ENCODE results near the gene EIF3F. TPM values are rescaled to one million over a fixed set of nuclear protein-coding genes. Genes with fewer than 3 reads are reported as not detected.
A peak's percentile ranks its signal among the peaks of the same experiment; 100 is the strongest.

EIF3F gene
- total RNA-seq, 1 experiment from 2014 or later: 1,056 TPM

DNA sequence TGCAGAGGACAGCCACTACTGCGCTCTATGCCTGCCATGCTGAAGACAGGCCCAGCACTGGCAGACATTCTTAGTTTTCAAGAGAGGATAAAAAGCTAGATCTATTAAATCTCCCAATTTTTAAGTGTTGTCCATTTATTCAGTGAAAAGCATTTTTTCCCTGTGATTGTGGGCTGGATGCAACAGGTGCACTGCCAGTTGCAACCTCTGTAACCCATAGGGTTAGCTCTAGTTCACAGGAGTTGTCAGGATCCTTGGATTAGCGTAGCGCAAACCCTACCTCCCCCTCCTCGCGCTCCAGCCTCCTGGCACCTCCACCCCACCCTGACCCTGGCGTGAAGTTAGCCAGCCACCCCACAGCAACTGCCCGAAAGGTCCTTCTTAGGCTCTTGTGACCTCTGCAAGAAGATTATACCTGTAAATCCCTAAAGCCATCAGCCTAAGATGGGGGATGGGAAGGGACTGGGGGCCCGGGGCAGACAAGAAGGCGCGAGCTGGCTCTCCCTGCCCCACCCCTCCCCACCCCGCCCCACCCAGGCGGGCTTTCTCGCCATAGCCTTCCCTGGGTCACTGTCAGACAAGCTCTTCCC, 30.9 kb downstream of the EIF3F start:
- in situ Hi-C loops (cut with HindIII; ENCODE audit: low sequenced_read_pairs): no loop called here
- DNase-seq (ENCODE audit: low spot score): no peak

DNA sequence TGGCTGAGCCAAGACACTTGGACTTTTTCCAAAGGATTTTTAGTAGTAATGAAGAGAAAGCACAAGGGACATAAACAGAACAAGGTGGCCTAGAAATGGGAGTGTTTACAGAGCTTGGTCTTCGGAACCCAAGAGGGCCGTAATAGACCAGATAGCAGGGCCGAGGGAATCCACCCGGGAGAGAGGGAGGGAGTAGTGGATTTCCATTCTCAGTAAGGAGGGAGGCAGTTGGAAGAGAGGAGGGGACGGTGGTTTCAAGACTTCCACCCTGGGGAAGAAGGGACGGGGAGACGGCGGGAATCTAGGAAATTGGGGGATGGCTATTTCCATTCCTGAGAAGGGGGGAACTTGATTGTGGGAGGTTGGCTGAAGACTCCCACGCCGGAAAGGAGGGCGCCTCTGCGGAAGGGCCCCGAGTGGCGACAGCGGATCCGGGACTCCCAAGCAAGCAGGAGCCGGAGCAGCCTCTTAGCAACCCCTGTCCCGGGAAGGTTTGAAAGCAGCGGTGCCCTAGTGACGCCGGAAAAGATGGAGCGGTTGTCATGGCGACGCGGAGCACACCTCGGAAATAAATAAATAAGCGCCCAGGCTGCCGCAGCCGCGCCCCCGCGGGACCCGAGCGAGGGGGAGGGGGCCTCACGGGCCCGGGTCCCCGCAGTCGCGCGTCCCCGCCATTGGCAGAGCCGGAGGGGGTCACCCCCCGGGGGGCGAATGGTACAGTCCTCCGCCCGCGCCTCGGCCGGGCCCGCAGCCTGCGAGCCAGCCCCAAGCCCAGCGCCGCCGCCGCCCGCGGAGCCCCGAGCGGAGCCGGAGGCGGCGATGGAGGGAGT, 31.6 kb downstream of the EIF3F start:
- in situ Hi-C loops (cut with HindIII; ENCODE audit: low sequenced_read_pairs): no loop called here
- DNase-seq (ENCODE audit: low spot score): peak; percentile 75

DNA sequence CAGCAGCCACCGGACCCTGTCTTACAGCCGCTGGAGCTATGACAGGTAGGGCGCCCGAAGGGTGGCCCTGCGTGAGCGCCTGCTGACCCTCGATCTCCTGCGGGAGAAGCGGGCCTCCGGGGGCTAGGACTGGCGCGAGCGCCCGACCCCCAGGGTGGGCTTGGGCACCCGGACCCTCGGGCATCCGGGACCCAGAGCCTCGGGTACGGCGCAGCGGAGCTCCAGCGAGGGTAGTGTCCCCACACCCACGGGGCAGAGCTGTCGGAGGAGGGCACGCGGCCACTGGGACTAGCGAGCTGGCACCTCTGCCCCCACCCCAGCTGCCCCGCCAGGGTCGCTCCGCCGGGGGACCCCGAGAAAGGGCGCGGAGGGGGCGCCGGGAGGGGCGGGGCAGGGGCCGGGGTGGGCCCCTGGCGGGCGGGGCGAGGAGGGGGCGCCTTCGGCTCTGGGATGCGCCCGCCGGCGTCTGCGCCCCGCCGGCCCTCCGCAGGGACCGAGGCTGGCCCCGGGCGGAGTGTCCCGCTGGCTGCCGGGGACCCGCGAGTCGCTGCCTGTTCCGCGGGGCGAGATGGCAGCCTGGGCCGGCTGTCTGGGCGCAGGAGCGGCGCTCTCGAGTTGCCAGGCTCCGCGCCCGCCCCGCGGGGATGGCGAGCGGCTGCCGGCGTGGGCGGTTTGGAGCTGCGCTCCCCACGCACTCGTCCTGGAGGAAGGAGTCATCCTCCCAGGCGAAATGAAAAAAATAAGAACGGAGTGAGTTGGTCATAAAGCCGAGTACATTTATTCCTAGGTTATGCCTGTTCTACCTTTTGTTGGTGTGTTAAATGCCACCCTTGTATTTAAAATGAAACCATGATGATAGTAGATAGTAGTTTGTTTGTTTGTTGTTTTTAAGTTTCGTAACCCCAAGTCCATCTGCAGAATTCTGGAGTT, 32.4 kb downstream of the EIF3F start:
- DNase-seq (ENCODE audit: low spot score): peak; percentile 19
- in situ Hi-C loops (cut with HindIII; ENCODE audit: low sequenced_read_pairs): no loop called here

DNA sequence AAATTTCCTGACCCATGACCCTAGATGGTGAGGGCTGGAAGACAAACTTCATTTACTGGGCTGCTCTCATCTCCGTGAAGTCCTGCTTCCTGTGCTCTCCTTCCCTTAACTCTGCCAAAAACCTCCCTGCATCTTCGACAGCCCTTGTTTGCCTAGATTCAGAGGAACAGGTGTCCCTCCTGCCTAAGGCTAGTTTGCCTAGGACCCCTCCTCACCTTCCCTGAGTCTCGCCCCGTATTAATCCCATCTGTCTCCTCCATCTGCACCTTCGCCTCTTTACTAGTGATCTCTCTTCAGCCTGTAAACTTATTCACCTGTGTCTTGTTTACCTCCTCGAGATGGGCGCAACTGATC, 33.1 kb downstream of the EIF3F start:
- no peak for DNase-seq (ENCODE audit: low spot score)
- in situ Hi-C loops (cut with HindIII; ENCODE audit: low sequenced_read_pairs): no loop called here

DNA sequence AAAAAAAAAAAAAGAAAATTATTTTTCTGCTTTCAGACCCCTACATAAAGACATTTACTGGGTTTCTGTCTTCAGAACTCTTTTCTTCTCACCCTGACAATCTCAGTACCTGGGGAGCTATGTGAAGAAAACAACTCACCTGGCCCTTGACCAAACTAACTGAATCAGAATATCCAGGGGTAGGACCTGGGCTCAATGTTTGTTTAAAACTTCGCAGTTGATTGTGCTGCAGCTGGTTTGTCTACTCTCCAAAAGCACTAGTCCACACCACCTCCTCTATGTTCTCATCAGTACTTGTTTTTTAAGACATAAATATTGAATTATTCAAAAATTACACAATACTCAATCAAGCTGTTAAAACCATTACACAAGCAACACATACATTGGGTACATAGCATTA, 34.8 kb downstream of the EIF3F start:
- DNase-seq (ENCODE audit: low spot score): no peak
- in situ Hi-C loops (cut with HindIII; ENCODE audit: low sequenced_read_pairs): no loop called here

DNA sequence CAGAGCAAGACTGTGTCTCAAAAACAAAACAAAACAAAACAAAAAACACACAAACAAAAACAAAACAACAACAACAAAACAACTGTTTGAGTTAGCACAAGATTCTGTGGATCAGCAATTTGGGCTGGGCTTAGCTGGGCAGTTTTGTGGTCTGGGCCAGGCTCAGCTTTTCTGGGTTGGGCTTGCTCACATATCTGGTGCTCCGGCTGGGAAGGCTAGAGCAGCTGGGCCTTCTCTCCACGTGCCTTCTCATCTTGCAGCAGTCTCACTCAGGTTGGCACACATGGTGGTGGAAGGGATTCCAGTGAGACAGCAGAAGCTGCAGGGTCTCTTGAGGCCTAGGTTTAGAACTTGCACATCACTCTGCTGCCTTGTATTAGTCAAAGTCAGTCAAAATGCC, 35.7 kb downstream of the EIF3F start:
- in situ Hi-C loops (cut with HindIII; ENCODE audit: low sequenced_read_pairs): no loop called here
- DNase-seq (ENCODE audit: low spot score): no peak

DNA sequence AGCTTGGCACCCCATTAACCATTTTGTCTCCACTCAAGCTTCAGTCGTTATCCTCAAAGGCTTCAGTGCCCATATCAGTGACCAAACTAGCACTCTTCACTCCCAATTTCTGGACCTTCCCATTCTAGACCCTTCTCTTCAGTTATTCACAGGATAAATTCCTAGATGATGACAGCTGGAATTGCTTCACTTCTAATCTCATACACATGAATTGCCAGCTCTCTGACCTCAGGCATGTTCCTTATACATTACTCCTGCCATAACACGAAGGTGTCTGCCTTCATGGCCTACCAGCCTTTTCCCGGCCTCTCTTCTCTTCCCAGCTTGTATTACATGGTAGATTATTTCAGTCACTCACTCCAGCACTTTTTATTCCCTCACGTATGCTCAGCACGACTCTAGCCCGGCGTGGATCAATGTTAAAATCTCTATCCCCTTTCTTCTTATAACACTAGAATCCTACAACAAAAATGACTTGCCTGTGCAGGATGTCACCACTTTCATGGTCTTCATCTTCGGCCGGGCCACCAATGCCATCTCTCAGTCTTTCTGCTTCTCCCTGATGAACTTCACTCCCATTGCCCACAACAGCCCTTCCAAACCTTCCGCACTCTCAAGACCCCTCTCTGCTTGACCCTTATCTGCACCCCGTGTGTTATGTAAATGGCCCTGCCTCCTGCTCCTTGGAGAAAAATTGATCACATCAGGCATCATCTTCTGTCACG, 36.9 kb downstream of the EIF3F start:
- in situ Hi-C loops (cut with HindIII; ENCODE audit: low sequenced_read_pairs): no loop called here
- DNase-seq (ENCODE audit: low spot score): no peak

DNA sequence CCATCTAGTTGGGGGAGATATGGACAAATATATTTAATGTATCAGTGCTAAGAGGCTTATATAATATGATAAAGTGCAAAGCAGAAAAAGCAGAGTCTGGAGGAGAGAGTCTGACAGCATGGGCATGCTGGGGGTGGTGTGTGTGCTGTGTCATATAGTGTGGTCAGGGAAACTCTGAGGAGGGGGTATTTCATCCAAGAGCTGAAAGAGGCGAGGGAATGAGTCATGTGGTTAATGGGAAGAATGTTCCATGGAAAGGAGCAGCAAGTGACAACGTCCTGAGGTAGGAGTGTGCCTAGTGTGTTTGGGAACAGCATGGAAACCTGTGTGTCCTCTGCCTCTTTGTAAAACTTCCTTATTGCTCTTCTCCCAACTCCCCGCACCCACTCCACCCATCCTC, 38.0 kb downstream of the EIF3F start:
- in situ Hi-C loops (cut with HindIII; ENCODE audit: low sequenced_read_pairs): no loop called here
- DNase-seq (ENCODE audit: low spot score): no peak

DNA sequence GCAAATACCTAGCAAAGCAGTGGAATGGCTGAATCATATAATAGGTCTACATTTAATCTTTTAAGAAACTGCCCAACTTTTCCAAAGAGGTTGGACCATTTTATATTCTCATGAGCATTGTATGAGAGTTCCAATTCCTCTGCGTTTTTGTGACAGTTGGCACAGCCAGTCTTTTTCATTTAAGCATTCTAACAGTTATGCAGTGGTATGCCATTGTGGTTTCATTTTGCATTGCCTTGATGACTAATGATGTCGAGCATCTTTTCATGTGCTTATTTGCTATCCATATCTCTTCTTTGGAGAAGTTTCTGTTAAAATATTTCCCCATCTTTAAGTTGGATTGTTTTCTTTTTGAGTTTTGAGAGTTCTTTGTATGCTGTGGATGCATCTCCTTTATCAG, 38.7 kb downstream of the EIF3F start:
- in situ Hi-C loops (cut with HindIII; ENCODE audit: low sequenced_read_pairs): no loop called here
- no peak for DNase-seq (ENCODE audit: low spot score)

DNA sequence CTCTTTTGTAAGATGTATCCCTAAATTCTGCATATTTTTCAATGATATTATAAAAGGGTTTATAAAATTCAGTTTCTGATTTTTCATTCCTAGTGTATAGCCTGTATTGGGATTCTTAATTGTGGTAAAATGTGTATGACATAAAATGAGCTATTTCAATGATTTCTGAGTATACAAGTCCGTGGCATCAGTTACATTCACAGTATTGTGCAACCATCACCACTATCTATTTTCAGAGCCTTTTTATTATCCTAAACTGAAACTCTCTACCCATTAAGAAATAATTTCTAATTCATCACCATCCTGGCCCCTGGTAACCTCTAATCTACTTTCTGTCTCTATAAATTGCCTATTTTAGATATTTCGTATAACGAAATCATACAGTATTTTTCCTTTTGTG, 39.8 kb downstream of the EIF3F start:
- in situ Hi-C loops (cut with HindIII; ENCODE audit: low sequenced_read_pairs): no loop called here
- no peak for DNase-seq (ENCODE audit: low spot score)

DNA sequence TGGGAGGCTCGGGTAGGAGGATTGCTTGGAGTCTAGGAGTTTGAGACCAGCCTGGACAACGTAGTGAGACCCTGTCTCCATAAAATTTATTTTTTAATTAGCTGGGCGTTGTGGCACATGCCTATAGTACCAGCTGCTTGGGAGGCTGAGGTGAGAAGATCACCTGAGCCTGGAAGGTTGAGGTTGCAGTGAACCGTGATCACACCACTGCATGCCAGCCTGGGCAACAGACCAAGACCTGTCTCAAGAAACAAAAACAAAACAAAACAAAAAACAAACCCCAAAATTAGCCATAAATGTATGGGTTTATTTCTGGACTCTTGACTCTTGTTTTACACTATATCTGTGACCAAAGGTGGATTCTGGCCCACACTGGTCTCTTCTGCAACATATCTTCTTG, 41.6 kb downstream of the EIF3F start:
- in situ Hi-C loops (cut with HindIII; ENCODE audit: low sequenced_read_pairs): no loop called here

DNA sequence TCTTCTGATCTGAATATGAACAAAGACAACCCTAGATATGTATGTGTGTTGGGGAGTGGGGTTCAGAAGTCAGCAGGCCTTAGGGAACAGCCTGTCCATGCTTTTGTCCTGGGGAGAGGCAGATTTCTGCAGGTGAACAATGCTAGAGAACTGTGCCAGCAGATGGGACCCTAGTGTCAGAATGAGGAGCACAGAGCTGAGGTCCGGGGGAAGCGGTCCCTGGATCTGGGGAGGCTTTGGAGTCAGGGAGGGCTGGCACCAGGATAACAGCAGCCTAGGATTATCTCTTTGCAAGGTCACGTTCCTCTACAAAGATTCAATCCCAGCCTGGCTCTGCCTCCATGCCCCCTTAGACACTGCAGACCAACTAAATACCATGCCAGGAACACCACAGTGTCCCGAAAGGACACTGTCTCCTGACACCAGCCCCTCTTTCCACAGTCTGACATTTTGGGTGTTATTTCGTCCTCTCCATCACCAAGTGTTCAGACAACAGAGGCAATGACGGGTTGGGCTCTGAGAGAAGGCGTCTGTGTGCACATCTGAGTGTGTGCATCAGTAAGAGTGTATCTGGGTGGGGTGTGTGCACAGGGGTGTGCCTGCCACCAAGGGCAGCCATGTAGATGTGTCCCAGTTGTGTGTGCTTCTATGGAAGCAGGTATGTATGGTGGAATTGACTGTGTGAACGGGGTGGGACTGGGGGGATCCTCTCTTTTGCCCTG, 43.5 kb downstream of the EIF3F start:
- in situ Hi-C loops (cut with HindIII; ENCODE audit: low sequenced_read_pairs): no loop called here
- no peak for DNase-seq (ENCODE audit: low spot score)

More for the DNA sequence above, 41.6 kb downstream of the EIF3F start:
- no peak for DNase-seq (ENCODE audit: low spot score)

DNA sequence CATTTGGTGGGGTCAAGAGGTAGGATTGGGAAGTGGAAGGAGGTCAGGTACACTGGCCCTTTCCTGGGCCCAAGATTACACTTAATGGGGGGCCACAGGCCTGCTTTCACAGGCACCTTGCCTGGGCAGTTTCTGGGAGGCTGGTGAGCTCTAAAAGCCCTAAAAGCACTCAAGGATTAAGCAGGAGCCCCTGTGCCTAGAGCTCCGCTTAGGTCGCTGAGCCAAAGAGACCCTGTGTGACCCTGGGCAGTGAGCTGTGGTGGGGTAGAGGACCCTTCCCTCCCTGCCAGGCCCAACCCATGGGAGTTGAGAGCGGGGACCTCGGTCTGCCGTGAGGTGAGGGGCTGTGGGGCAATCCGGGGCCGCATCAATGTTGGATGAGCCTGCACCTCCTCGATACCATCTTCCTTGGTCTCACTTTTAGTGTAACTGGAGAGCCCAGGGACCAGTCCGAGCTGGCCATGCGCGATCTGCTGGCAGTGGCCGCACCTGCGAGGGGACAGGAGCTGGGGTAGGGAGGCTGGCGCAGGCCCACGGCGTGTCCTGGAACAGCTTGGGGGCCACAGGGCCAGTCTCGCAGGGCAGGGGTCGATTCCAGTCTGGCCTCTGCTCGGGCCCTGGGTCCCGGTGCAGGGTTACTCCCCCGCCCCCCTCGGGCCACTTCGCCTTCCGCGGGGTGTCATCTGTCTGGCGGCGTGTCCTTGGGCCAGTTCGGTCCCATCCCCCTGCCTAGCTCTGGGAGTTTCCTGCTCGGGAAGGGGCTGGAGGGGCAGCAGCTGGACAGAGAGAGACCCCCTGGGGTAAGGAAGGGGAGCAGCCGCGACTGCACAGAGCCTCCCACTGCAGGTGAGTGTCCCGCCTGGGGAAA, 44.3 kb downstream of the EIF3F start:
- in situ Hi-C loops (cut with HindIII; ENCODE audit: low sequenced_read_pairs): no loop called here
- no peak for DNase-seq (ENCODE audit: low spot score)

DNA sequence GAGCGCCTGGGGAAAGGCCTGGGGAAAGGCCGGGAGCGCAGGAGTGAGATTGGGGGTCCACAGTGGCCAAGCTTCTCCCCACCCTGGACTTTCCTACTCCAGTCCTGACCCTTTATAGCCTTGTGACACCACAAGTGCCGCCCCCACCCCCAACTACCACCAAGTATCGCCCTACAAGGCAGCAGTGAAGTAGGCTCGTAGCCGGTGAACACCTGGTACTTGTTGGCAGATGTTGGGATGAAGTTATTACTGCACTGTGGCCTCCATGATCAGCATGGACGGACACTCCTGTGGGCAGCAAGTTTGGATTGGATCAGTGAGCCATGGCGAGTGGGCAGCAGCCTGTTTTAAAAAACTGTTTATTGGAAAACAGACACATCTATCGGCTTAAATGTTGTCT, 45.0 kb downstream of the EIF3F start:
- in situ Hi-C loops (cut with HindIII; ENCODE audit: low sequenced_read_pairs): no loop called here
- DNase-seq (ENCODE audit: low spot score): no peak

DNA sequence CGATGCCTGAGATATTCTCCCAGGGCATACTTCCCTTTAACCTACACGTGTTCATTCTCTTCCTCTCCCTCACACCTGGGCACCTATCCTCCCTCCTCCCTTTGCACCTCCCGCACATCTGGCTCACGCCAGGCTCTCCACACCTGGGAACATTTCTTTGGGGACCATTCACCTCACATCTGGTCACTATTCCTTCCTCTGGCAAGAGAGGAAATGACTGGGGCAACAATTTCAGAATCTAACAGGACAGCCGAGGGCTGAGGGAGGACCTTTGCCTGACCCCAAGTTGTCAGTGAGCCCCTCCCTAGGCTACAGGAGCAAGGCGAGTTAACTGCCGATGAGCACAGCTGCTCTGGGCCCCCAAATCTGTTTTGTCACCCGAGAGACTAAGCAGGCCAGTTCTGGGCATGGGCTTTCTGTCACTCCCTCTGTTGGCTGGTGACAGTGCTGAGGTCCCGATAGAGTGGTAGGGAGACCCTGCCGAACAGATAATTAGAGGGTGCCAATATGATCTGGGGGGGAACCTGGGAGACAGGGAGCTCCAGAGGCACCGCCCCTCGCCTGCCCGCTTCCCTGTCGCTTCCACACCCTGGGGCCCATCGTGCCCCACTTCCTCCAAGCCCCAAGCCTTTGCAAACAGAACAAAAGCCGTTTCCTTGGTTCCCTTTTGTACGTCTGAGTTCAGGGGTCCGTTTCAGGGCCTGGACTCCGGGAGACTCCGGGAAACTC, 45.6 kb downstream of the EIF3F start:
- in situ Hi-C loops (cut with HindIII; ENCODE audit: low sequenced_read_pairs): no loop called here

DNA sequence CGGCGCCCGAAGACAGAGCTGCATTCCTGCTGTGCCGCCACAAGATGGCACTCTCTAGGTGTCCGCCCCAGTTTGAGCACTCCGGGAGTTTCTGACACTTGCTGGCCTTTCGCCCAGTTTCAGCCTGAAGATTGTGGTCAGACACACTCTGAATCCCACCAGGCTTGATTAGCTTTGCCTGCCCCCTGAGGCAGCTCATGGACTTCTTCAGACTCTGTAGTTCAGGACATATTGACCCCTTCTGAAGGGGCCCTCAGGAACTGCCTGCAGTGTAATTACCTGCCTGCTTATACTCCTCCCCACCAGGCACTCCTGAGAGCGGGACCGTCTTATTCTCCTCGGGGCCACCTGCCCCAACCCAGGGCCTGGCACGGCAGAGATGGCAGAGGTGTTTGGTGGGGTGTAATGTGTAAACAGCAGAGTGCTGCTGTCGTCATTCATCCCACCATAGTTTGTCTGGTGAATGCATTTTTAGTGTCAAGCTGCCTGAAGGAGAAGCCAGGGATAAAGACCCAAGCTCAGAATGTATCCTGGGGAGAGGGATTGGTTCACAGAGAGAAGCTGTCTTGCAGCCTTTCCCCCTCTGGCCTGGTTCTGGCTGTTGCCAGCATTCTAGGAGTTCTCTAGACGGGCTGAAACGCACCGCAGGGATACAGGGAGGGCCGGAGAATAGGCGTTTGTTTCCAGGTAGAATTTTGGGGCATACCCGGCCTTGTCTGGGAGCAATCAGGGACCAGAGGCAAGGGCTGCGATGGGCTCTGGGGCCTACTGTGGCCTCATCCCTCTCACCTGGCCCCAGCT, 46.4 kb downstream of the EIF3F start:
- DNase-seq (ENCODE audit: low spot score): peak; percentile 76
- in situ Hi-C loops (cut with HindIII; ENCODE audit: low sequenced_read_pairs): no loop called here

More for the DNA sequence above, 45.6 kb downstream of the EIF3F start:
- no peak for DNase-seq (ENCODE audit: low spot score)

All from G401 (cell line).